Measurements from ENCODE around the gene NDUFA5.

The NDUFA5 gene

GRCh38 chr7:123557398-123558288, at the start of gene NDUFA5:
Gene NDUFA5 (minus strand): TSS chr7:123557818. CDS start chr7:123557795, 23 bp downstream.
- DNase-seq, result peak; percentile 98

- DNase-seq, result no peak
Observed at GRCh38 chr7:123604739-123605138, 47.1 kb upstream of the NDUFA5 start.

DNA sequence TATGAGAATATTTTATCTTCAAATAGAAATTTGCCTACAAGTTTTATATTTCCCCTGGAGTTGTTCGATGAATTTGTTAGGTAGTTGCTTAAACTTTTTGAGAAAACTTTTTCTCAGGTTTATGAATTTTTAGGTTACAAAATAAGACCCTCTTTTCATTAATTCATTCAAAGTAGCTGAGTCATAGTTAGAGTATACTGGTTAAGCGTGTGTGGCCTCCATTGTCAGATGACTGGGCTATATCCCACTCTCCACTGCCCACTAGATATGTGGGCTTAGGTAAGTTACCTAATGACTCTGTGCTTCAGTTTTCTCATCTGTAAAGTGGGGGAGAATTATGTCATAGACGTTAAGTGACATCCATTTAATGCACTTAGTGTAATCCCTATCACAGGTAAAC, 45.0 kb upstream of the NDUFA5 start:
- no peak for DNase-seq

DNA sequence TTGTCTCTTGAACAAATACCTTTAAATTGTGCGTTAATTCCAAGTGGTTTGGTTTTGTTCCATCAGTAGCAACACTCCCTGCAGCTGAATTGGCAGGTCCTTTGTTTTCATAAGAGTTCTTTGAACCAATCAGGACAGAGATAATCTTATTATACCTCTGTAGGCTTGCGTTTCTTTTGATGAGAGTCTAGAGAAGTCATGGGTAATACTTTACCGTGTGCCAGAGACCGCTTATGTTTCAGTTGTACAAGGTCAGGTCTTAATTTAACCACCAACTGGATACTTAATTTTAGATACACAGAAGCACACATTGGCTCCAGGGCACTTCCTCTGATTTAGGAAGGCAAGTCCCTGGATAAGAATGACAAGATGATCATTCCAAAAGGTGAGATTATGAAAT, 43.9 kb upstream of the NDUFA5 start, which contains the start of gene ASB15:
TSS of gene ASB15 (plus strand) at position 292 of the 400 bp plus-strand sequence. CDS start 12,682 bp downstream, outside the sequence.
- DNase-seq, result no peak

- no peak for DNase-seq
Observed at GRCh38 chr7:123600876-123601275, 43.3 kb upstream of the NDUFA5 start.

DNA sequence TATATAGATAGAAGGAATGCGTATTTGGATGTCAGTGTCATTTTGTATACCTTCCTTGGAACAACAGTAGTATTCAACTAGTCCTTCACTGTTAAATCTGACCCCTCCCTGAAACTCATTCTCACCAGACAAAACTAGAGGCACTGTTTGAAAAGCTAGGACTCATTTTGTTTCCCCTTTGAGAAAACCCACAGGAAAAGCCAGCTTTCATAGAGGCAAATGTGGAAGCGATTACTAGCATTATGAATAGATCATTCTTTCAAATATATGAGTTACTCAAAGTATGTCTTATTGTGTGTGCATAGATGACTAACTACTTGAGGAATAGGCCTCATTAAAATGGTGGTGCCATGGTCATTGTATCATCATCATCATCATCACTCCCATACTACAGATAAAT, 42.1 kb upstream of the NDUFA5 start:
- no peak for DNase-seq

- no peak for DNase-seq
Observed at GRCh38 chr7:123598657-123599056, 41.0 kb upstream of the NDUFA5 start.

DNA sequence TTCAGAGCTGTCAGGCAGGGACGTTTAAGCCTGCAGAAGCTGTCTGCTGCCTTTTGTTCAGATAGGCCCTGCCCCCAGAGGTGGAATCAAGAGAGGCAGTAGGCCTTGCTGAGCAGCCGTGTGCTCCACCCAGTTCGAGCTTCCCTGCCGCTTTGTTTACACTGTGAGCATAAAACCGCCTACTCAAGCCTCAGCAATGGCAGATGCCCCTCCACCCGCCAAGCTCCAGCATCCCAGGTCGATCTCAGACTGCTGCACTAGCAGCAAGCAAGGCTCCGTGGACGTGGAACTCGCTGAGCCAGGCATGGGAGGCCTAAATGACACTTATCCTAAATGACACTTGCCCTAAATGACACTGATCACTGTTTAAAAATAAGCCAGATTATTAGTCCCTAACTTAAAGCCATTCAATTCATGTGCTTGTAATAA, 37.2 kb upstream of the NDUFA5 start:
- DNase-seq, result no peak

- DNase-seq, result no peak
Observed at GRCh38 chr7:123588376-123588775, 30.8 kb upstream of the NDUFA5 start.

DNA sequence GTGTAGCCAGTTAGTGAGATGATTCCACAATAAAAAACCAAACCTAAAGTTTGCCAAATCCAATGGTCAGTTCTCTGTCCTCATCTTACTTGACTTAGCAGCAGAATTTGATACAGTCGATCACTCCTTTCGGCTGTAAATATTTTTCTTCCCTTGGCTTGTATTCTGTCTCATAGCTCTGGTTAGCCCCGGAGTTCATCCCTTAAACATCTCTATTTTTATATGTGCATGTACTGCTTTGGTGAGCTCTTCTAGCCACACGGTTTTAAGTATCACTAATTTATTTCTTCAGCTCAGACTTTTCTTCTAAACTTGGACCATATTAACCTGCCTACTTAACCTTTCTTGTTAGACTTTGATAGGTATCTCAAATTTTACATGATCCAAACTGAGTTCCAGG, 26.2 kb upstream of the NDUFA5 start:
- DNase-seq, result no peak

DNA sequence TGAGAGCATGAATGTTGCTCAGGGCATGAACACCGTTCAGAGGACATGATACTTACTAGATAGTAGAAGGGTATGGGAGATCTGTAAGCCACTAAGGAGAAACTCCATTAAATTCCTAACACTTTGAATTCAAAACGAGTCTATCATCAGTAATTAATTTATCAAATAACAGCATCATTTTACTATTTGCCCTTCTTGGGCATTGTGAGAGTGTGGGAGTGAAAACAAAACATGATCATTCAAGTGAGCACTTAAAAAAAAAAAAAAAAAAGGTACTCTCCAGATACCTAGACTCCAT, 23.5 kb upstream of the NDUFA5 start:
- no peak for DNase-seq

- DNase-seq, result peak; percentile 21
Observed at GRCh38 chr7:123580406-123581161, 23.0 kb upstream of the NDUFA5 start.

DNA sequence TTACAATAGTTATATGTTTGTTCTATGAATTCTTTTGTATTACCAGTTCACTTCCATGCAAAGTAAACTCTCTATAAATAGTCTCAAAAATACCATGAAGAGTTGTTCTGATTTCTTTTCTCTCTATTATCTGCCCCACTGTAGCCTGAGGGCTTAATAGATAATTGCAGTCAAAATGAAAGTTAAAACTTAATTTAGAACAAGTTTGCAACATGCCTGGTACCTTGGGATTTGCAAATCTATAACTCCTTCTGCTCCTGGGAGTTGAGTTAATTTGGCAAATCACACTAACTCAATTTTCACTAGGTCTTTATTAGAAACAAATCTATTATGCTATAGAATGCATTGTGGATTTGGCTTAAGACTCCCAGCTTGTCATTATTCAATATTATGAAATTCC, 21.8 kb upstream of the NDUFA5 start:
- DNase-seq, result no peak

DNA sequence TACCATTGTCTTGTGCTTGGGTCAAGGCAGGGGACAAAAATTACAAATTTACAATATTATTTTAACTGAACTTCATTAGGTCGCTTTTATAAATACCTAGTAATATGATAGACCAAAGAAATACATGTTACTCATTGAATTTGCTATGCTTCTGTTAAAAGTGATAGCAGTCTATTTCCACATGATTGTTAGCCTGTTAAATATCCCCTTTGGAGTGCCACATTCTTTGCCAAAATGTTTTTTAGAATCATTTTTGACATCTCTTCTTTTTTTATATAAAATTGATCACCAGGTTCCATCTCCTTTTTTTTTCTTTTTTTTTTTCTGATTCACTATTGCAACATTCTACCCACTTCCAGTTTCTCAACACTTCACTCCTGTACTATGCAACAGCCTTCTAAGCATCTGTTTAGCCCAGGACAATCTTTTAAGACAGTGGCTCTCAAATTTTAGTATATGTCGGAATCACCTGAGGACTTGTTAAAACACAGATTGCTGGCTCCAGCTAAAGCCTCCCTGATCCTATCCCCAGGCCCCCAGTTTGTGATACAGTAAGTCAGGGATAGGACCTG, 16.4 kb upstream of the NDUFA5 start:
- DNase-seq, result no peak

DNA sequence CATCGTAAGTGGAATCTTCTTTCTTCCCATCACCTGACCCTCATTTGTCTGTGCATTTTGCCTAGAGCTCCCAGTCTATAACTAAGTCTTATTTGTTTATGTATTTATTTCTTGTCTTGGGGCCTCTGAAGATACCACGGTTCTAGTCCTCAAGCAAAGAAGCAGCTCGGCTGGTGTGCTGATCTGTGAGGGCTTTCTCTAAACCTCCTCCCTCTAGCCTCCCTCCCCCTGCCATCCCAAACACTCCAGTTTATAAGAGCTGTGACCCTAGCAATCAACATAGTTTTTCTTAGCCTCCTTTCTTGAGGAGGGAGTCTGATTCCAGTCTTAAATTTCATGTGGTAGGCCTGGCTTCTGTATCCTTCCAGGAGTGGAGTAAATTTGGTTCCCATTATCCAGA, 15.7 kb upstream of the NDUFA5 start:
- no peak for DNase-seq

DNA sequence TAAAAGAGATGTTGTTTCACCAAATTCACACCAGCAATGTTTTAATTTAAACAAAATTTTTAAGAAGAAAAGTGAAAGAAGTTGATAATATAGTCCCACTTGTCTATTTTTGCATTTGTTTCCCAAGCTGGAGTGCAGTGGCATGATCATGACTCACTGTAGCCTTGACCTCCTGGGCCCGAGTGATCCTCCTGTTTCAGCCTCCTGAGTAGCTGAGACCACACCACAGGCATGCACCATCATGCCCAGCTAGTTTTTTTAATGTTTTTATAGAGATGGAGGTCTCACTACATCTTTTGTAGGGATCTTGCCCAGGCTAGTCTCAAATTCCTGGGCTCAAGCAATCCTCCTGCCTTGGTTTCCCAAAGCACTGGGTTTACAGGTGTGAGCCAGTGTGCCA, 14.1 kb upstream of the NDUFA5 start:
- no peak for DNase-seq

GRCh38 chr7:123571187-123571586, 13.6 kb upstream of the NDUFA5 start:
- no peak for DNase-seq

GRCh38 chr7:123570390-123571182, 13.0 kb upstream of the NDUFA5 start:
- DNase-seq, result no peak

DNA sequence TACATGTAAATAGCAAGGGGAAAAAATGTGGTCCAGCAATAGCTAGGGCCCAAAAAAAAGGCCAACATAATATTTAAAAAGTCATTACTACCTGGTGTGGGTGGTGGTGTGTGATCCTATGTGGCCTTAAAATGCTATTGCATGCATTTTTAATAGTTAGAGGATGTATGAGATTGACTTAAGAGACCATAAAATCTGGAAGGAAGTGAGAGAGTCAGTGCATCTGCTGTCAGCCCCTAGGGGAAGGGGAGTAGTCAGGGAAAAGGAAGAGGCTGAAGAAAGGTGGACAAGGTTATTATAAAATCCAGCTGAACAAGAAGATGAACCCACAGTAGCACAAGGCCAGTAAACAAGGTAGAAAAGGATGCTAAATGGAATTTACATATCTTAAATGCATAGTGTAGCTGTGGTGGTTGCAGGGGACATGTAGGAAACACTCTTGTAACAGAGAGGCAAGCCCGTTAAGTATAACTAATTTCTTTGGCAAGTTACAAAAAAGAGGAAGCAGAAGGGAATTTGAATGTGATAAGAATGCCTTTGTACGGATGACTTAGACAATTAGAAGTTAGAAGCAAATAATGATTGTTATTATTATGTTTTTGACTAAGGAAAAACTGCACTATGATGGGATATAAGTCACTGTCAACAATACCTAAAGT, 11.9 kb upstream of the NDUFA5 start:
- no peak for DNase-seq

GRCh38 chr7:123562121-123562520, 4.5 kb upstream of the NDUFA5 start:
- DNase-seq, result no peak

- DNase-seq, result no peak
Observed at GRCh38 chr7:123558289-123558874, 764 bp upstream of the NDUFA5 start.

- DNase-seq, result no peak
Observed at GRCh38 chr7:123557016-123557397, 611 bp downstream of the NDUFA5 start.
